Uterus (tissue), 4 donors: ENCODE data around the gene EPX. TPM values are rescaled to one million over a fixed set of nuclear protein-coding genes. Genes with fewer than 3 reads are reported as not detected.
"Not testable (repeated sequence)": the region's sequence is repeated elsewhere in the genome, so short reads cannot be mapped to it uniquely, and the experiment has no call there.

ENCODE experiments used
- DNase-seq, 2 donors: peaks; one replicate each; pipeline ENCODE4 v3.0.0-alpha.2; 2019 to 2020
- H3K27ac ChIP-seq, 2 donors: fragments of 200-600 bp; sonication (generic); 1 replicate in 1 of 2; 2 replicates in 1 of 2; pipeline ENCODE4 v1.5.1; 2016 to 2018
- H3K27me3 ChIP-seq, 2 donors: fragments of 200-600 bp; sonication (generic); one replicate each; pipeline ENCODE4 v1.5.1; 2018 to 2019; ENCODE audit warnings: control low read depth in 1 of 2
- H3K36me3 ChIP-seq, 2 donors: fragments of 200-600 bp; sonication (generic); one replicate each; pipeline ENCODE4 v1.5.1; 2019; ENCODE audit warnings: control low read depth in 1 of 2
- H3K4me1 ChIP-seq, 2 donors: fragments of 200-600 bp; sonication (generic); one replicate each; pipeline ENCODE4 v1.5.1; 2018 to 2019; ENCODE audit warnings: control low read depth in 1 of 2
- H3K4me3 ChIP-seq, 2 donors: fragments of 200-600 bp; sonication (generic); 1 replicate in 1 of 2; 2 replicates in 1 of 2; pipeline ENCODE4 v1.5.1; 2018 to 2019; ENCODE audit warnings: mild to moderate bottlenecking in 1 of 2
- H3K9me3 ChIP-seq, 2 donors: fragments of 200-600 bp; sonication (generic); one replicate each; pipeline ENCODE4 v1.5.1; 2019; ENCODE audit warnings: control low read depth in 1 of 2
- POLR2A ChIP-seq, 2 donors: fragments of 450-650 bp; IDR thresholded peaks; one replicate each; pipeline ENCODE4 v1.6.1; 2016; ENCODE audit warnings: antibody characterized with exemption in 2 of 2, mild to moderate bottlenecking in 1 of 2, moderate library complexity in 1 of 2
- intact Hi-C: fragments of 100-400 bp; cut with DNase I; formaldehyde crosslinking; loops from one replicate; pipeline ENCODE4 v1.15.1; 2023; ENCODE audit warnings: low total_unique reads
- total RNA-seq, 4 donors: library from RNA; depleted of rRNA in 3 of 4; stranded (reverse); fragments of >200 nt in 3 of 4; gene quantifications; one replicate each; pipeline versions ENCODE4 v1.1.0 to v1.2.4, GENCODE V29; 2014 to 2023
- TF ChIP-seq, protein P1 (sequence below), 4 experiments: fragments of 200-600 bp in 2 of 4; fragments of 450-650 bp in 2 of 4; sonication (generic) in 2 of 4; IDR thresholded peaks; one replicate each; pipeline ENCODE4 v1.5.1; 2016 to 2019; ENCODE audit warnings: antibody characterized with exemption in 4 of 4, mild to moderate bottlenecking in 2 of 4, moderate library complexity in 1 of 4
- donor health status: DM: yes; HTN: yes; CAD: no.

Gene EPX, protein sequence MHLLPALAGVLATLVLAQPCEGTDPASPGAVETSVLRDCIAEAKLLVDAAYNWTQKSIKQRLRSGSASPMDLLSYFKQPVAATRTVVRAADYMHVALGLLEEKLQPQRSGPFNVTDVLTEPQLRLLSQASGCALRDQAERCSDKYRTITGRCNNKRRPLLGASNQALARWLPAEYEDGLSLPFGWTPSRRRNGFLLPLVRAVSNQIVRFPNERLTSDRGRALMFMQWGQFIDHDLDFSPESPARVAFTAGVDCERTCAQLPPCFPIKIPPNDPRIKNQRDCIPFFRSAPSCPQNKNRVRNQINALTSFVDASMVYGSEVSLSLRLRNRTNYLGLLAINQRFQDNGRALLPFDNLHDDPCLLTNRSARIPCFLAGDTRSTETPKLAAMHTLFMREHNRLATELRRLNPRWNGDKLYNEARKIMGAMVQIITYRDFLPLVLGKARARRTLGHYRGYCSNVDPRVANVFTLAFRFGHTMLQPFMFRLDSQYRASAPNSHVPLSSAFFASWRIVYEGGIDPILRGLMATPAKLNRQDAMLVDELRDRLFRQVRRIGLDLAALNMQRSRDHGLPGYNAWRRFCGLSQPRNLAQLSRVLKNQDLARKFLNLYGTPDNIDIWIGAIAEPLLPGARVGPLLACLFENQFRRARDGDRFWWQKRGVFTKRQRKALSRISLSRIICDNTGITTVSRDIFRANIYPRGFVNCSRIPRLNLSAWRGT
- not detected for total RNA-seq

DNA sequence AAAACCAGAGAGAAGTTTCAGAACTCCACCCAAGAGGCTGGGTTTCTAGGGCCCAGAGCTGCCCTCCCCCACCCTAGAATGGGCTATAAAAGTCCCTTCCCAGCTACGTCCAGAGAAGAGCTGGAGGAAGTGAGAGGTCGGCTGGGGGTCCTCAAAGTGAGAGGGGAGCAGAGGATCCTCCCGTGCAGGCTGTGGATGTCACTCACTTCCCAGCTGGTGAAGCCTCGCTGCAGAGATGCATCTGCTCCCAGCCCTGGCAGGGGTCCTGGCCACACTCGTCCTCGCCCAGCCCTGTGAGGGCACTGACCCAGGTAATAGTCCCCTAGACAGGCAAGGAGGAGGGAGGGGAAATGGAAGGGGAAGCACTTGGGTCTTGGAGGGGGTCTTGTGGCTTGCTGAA is at the start of gene EPX:
Gene EPX, plus strand, starts transcription at position 115 of the 400 bp plus-strand sequence. Its CDS starts 121 bp downstream, at position 236.
- DNase-seq, result no peak
- H3K27me3 ChIP-seq, result no peaks in the 10 kb centered on the region
- no peaks in the 10 kb centered on the region for H3K9me3 ChIP-seq
- no peaks in the 10 kb centered on the region for H3K36me3 ChIP-seq
- no peak within 1 kb of the TSS for H3K4me3 ChIP-seq
- no peaks in the 10 kb centered on the region for H3K4me1 ChIP-seq
- intact Hi-C loops, result no loop called here
- TF ChIP-seq, protein P1, sequence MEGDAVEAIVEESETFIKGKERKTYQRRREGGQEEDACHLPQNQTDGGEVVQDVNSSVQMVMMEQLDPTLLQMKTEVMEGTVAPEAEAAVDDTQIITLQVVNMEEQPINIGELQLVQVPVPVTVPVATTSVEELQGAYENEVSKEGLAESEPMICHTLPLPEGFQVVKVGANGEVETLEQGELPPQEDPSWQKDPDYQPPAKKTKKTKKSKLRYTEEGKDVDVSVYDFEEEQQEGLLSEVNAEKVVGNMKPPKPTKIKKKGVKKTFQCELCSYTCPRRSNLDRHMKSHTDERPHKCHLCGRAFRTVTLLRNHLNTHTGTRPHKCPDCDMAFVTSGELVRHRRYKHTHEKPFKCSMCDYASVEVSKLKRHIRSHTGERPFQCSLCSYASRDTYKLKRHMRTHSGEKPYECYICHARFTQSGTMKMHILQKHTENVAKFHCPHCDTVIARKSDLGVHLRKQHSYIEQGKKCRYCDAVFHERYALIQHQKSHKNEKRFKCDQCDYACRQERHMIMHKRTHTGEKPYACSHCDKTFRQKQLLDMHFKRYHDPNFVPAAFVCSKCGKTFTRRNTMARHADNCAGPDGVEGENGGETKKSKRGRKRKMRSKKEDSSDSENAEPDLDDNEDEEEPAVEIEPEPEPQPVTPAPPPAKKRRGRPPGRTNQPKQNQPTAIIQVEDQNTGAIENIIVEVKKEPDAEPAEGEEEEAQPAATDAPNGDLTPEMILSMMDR (IDR thresholded peaks at IDR 0.05), result no peak
- no peak for TF ChIP-seq POLR2A (IDR thresholded peaks at IDR 0.05)
- no peak within 1 kb of the TSS for H3K27ac ChIP-seq

DNA sequence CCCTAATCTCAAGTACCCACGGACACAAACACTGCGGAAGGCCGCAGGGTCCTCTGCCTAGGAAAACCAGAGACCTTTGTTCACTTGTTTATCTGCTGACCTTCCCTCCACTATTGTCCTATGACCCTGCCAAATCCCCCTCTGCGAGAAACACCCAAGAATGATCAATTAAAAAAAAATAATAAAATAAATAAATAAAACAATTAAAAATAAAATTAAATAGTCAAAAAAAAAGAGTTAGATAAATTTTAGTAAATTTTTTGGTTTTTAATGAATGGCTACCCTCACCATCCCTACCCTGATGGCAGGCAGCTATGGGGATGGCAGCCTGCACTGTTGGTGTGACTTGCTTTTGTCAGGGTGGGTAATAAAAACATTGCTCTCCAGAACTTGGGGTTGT is 49.2 kb upstream of the EPX start:
- H3K36me3 ChIP-seq, H3K27me3 ChIP-seq, DNase-seq, H3K27ac ChIP-seq, H3K4me1 ChIP-seq, H3K9me3 ChIP-seq, H3K4me3 ChIP-seq, intact Hi-C loops: not testable (repeated sequence)

DNA sequence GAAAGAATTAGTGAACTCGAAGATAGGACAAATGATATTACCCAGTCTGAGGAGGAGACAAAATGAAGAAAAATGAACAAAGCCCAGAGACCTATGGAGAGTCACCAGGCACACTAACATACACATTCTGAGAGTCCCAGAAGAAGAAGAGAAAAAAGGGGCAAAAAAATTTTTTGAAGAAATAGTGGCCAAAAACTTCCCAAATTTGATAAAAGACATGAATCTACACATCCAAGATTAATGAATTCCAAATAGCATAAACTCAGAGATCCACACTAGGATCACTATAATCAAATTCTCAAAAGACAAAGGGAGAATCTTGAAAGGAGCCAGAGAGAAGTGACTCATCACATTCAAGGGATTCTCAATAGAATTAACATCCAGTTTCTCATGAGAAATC is 47.7 kb upstream of the EPX start:
- Histone ChIP-seq H3K27me3 (no peaks in the 10 kb centered on the region), H3K27ac (no peak overlapping the region), H3K4me1 (no peaks in the 10 kb centered on the region), H3K4me3 (no peak overlapping the region), H3K36me3 (no peaks in the 10 kb centered on the region), H3K9me3 (peaks cover 0 to 7% of the 10 kb centered on the region in 2 donors)
- TF ChIP-seq POLR2A (IDR thresholded peaks at IDR 0.05), result no peak
- TF ChIP-seq, protein P1 (IDR thresholded peaks at IDR 0.05), result no peak
- DNase-seq, result no peak
- intact Hi-C loops, result no loop called here

DNA sequence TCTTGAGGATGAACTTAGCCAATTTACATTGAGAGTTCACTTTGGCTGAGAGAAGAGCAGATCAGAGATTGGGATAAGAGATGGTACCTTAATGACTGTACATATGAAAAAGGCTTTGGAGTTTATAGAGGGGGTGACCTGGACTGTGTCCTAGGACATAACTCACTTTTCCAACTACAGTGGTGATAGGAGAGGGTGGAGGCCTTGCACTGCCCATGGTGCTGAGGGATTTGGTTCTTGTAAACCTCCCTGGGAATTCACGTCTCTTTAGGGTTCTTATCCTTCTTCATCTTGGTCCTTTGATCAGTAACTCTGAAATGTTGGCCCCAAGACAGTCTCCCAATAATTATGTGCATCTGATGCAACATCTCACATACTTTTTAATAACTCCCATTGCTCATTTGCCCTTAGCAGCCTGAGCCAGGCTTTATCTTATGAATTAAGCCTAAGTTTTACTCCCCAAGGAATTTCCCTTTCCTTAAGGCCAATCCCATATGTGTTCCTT is 44.5 kb upstream of the EPX start, which contains the start of gene OR4D1:
Gene OR4D1, plus strand, starts transcription at position 455 of the 505 bp plus-strand sequence. CDS start 6,770 bp downstream, outside the sequence.
- Histone ChIP-seq H3K27me3 (no peaks in the 10 kb centered on the region), H3K27ac (no peak within 1 kb of the TSS), H3K4me1 (no peaks in the 10 kb centered on the region), H3K4me3 (no peak within 1 kb of the TSS), H3K36me3 (no peaks in the 10 kb centered on the region), H3K9me3 (peaks cover 0 to 7% of the 10 kb centered on the region in 2 donors)
- intact Hi-C loops, result no loop called here
- no peak for TF ChIP-seq POLR2A (IDR thresholded peaks at IDR 0.05)
- TF ChIP-seq, protein P1 (IDR thresholded peaks at IDR 0.05), result no peak
- DNase-seq, result no peak

DNA sequence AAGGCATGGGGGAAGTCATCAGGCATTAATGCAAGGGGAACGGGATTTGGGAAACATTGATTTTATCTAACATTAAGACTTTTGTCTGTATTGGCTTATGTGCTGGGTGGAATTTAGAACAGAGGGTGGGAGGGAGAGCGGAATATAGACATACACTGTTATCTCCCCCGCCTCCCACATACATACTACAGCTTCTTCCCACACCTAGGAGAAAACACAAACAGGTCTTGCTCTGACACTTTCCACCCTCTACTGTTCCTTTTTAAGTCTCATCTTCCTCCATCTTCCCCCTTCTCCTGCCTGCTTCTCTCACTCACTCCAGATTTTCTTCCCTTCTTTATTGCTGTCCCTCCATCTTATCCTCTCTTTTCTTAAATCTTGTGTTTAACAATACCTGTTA is 43.9 kb upstream of the EPX start:
- no peaks in the 10 kb centered on the region for H3K36me3 ChIP-seq
- DNase-seq, result no peak
- no peak overlapping the region for H3K27ac ChIP-seq
- intact Hi-C loops, result no loop called here
- peaks cover 0 to 7% of the 10 kb centered on the region in 2 donors for H3K9me3 ChIP-seq
- no peaks in the 10 kb centered on the region for H3K4me1 ChIP-seq
- no peak for TF ChIP-seq POLR2A (IDR thresholded peaks at IDR 0.05)
- TF ChIP-seq, protein P1 (IDR thresholded peaks at IDR 0.05), result no peak
- H3K4me3 ChIP-seq, result no peak overlapping the region
- no peaks in the 10 kb centered on the region for H3K27me3 ChIP-seq
